ENCODE data around the gene ATPAF2.
A peak's percentile ranks its signal among the peaks of the same experiment; 100 is the strongest.

DNA sequence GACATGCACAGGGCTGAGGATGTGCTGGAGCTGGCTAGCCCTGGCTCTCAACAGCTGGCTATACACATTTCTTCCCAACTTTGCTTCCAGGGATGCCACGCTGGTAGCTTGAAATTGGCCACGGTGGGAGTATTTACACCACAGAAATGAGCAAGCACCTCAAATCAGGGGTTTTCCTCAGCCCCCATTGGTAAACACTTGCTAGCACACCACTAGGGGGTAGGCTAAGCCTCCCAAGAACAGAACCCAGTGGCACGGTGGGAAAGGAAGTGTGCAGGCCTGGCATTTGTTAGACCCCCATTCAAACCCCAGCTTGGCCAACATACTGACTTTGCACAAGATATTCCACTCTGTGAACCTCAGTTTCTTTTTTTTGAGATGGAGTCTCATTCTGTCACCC is 53.4 kb downstream of the ATPAF2 start:
- TF ChIP-seq, protein P1, sequence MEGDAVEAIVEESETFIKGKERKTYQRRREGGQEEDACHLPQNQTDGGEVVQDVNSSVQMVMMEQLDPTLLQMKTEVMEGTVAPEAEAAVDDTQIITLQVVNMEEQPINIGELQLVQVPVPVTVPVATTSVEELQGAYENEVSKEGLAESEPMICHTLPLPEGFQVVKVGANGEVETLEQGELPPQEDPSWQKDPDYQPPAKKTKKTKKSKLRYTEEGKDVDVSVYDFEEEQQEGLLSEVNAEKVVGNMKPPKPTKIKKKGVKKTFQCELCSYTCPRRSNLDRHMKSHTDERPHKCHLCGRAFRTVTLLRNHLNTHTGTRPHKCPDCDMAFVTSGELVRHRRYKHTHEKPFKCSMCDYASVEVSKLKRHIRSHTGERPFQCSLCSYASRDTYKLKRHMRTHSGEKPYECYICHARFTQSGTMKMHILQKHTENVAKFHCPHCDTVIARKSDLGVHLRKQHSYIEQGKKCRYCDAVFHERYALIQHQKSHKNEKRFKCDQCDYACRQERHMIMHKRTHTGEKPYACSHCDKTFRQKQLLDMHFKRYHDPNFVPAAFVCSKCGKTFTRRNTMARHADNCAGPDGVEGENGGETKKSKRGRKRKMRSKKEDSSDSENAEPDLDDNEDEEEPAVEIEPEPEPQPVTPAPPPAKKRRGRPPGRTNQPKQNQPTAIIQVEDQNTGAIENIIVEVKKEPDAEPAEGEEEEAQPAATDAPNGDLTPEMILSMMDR (IDR thresholded peaks at IDR 0.05; ENCODE audit: extremely low read depth in 1 of 2, insufficient read depth in 1 of 2, low read depth in 1 of 2, low read length in 2 of 2): peak in 1 of 2 donors; percentile 41
- TF ChIP-seq EZH2 (IDR thresholded peaks at IDR 0.05; ENCODE audit: borderline replicate concordance, low read depth, low read length, severe bottlenecking): no peak
- TF ChIP-seq MYC (IDR thresholded peaks at IDR 0.05; ENCODE audit: low read depth, low read length): no peak
- no peak for TF ChIP-seq POLR2AphosphoS5 (IDR thresholded peaks at IDR 0.05; ENCODE audit: insufficient read depth, low read depth, low read length)
- TF ChIP-seq POLR2A (IDR thresholded peaks at IDR 0.05; ENCODE audit: low read depth, low read length): no peak
- TF ChIP-seq, protein P2, sequence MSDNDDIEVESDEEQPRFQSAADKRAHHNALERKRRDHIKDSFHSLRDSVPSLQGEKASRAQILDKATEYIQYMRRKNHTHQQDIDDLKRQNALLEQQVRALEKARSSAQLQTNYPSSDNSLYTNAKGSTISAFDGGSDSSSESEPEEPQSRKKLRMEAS (IDR thresholded peaks at IDR 0.05; ENCODE audit: insufficient read depth, insufficient read length): no peak

All from endothelial cell of umbilical vein (primary cell).